ENCODE data around the gene USP17L26.
"Not testable (repeated sequence)": the region's sequence is repeated elsewhere in the genome, so short reads cannot be mapped to it uniquely, and the experiment has no call there.

Gene USP17L26

GRCh38 chr4:9334358-9334757, at the start of gene USP17L26:
Gene USP17L26, plus strand, starts transcription at chr4:9334658. Its CDS starts 0 bp downstream, at chr4:9334658.
- not testable (repeated sequence) for DNase-seq

GRCh38 chr4:9324191-9324590, 10.3 kb upstream of the USP17L26 start:
- DNase-seq = not testable (repeated sequence)

GRCh38 chr4:9324865-9325264, 9.6 kb upstream of the USP17L26 start, which contains the start of gene USP17L24:
Gene USP17L24, plus strand, starts transcription at chr4:9325165. Its CDS starts 0 bp downstream, at chr4:9325165.
- DNase-seq = not testable (repeated sequence)

- DNase-seq = not testable (repeated sequence)
Measured at GRCh38 chr4:9329611-9330010, 4.8 kb upstream of the USP17L26 start, which contains the start of gene USP17L25. Gene USP17L25, plus strand, starts transcription at chr4:9329911. Its CDS starts 0 bp downstream, at chr4:9329911.

GRCh38 chr4:9339103-9339502, 4.6 kb downstream of the USP17L26 start, which contains the start of gene USP17L5:
Gene USP17L5, plus strand, starts transcription at chr4:9339403. Its CDS starts 0 bp downstream, at chr4:9339403.
- not testable (repeated sequence) for DNase-seq

- not testable (repeated sequence) for DNase-seq
Measured at GRCh38 chr4:9343848-9344247, 9.4 kb downstream of the USP17L26 start, which contains the start of gene USP17L27. Gene USP17L27, plus strand, starts transcription at chr4:9344148. Its CDS starts 0 bp downstream, at chr4:9344148.

GRCh38 chr4:9348593-9348992, 14.1 kb downstream of the USP17L26 start, which contains the start of gene USP17L28:
Gene USP17L28, plus strand, starts transcription at chr4:9348893. Its CDS starts 0 bp downstream, at chr4:9348893.
- not testable (repeated sequence) for DNase-seq

- not testable (repeated sequence) for DNase-seq
Measured at GRCh38 chr4:9350866-9351265, 16.4 kb downstream of the USP17L26 start.

GRCh38 chr4:9353338-9353737, 18.9 kb downstream of the USP17L26 start, which contains the start of gene USP17L29:
Gene USP17L29, plus strand, starts transcription at chr4:9353638. Its CDS starts 0 bp downstream, at chr4:9353638.
- DNase-seq = not testable (repeated sequence)

GRCh38 chr4:9362829-9363228, 28.4 kb downstream of the USP17L26 start, which contains the start of gene USP17L30:
Gene USP17L30, plus strand, starts transcription at chr4:9363129. Its CDS starts 0 bp downstream, at chr4:9363129.
- not testable (repeated sequence) for DNase-seq

- DNase-seq = not testable (repeated sequence)
Measured at GRCh38 chr4:9379881-9380280, 45.4 kb downstream of the USP17L26 start.

GRCh38 chr4:9381012-9381534, 46.6 kb downstream of the USP17L26 start:
- DNase-seq = peak in 1 of 2 experiments; percentile 18

GRCh38 chr4:9384126-9384525, 49.7 kb downstream of the USP17L26 start:
- DNase-seq = no peak
- no peak for TF ChIP-seq POLR2A (IDR thresholded peaks at IDR 0.05; ENCODE audit: low read length)
- no peak for TF ChIP-seq GATA1 (IDR thresholded peaks at IDR 0.05; ENCODE audit: low read depth, low read length)
